ENCODE results near the gene CBARP.

GRCh38 chr19:1229924-1230782, 7.7 kb downstream of the CBARP start:
- no peak for TF ChIP-seq CTCF (IDR thresholded peaks at IDR 0.05)
- no peak for TF ChIP-seq POLR2AphosphoS5 (IDR thresholded peaks at IDR 0.05)
- TF ChIP-seq EP300 (IDR thresholded peaks at IDR 0.05) = no peak

Data from upper lobe of left lung (tissue), 4 donors.